NCI-H82 (cell line): Measurements from ENCODE around the gene MAP4K4.
A peak's percentile ranks its signal among the peaks of the same experiment; 100 is the strongest.

Source experiments
- DNase-seq: peaks from one replicate; lab custom pipeline; 2025; lab: John Stamatoyannopoulos, UW

The MAP4K4 gene

DNA sequence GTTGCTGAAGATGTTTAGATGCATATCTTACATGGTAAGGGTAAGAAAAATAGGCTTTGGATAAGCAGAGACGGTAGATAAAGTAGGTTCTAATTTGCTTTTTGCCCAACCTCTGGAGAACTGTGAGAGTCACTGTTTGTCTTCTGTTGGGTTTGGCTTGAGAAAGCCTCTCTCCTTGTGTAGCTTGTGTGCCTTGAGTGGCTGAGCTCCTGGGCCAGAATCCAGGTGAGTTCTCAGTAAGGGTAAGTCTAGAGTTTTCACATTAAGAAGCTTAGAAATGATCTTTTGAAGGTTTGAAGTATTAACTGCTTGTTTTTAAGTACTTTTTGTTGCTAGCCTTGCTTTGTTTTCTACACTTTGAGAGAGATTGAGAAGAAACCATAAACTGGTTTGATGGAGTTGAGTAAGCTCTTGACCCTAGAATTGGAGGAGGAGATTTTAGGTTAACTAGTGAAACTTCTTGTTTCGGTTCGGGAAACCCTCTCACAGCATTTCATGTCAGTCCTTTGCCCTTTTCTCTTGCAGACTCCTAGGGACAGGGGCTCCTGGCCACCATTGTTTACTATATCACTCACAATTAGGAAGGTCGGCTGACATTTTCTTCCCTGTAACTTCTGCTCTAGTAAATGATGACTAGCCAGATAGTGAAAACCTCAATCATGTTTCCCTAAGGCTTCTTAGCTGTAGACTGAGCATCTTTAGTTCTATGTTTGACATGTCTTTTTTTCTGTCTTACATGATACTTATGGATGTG, 26.0 kb downstream of the MAP4K4 start:
- no peak for DNase-seq

DNA sequence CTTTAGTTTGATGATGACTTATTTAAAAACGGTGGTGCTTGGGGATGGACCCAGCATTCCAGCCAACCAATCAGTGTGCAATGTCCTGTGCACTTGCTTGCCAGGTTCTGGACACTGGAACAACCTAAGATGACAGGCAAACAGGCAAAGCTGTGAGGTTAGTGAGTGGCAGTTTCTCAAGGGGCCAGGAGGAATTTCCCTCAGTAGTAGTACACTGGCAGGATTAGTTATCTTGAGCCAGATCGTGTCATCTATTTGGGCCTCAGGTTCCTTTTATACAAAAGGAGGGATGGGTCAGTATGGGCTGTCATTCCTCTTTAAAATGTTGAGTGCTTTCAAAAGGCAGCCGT, 26.6 kb downstream of the MAP4K4 start:
- no peak for DNase-seq

DNA sequence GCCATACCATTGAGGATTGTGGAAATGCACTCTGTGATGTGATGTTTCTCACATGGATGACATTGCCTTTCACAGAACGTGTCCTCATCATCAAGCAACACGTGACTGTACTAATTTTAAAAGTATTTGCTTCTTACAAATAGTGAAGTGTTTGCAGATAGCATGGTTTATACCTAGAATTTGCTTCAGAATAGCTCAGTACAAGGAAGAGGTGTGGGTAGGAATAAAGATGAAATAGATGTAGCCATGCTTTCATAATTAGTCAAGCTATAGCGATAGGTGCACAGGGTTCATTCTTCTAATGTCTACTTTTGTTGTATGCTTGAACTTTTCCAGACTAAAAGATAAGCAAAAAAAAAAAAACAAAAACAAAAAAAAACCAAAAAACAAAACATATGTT, 27.5 kb downstream of the MAP4K4 start:
- no peak for DNase-seq

DNA sequence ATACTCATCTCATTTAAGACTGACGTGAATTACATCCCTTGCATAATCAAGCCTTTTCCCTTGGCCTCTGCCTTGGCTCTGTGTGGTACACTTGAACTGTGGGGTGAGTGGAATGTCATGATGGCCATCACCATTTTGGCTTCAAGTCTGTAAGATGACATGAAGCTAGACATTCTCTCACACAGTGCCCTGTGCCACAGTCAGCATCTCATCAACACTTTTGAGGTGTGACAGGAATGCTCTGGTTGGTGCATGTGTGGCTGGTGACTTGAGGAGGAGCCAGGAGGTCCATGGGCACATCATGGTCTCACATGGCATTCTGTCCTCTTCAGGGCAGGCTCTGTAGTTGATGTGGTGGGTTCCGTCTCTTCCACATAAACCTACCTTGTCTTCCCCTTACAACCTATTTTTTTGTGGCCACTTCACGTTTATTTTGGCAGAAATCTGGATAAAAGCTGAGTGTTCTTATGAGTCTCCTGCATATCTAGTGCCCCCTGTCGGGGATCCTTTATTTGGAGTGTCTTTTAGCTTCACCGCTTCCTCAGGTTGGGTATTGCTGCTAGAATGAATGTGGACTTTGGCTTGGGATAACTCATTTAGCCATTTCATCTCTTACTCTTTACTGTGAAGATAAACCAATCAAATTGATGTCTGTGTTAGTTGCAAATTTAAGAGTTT, 28.1 kb downstream of the MAP4K4 start:
- no peak for DNase-seq

DNA sequence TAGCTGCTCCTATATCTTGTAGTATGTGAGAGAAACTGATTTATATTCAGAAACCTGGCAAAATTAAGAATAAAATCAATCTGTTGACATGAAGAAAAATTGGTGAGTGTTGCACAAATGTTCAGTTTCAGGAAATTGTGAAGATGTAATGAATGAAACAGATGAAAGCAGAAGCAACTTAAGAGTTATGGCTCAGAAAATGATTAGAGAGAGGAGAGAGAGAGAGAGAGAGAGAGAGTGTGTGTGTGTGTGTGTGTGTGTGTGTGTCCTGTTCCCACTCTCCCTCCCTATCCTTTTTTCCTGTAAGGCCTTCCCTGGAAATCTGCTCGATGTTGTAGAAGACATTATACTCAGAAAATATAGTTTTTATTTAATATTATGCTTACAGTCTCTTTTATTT, 31.4 kb downstream of the MAP4K4 start:
- no peak for DNase-seq

DNA sequence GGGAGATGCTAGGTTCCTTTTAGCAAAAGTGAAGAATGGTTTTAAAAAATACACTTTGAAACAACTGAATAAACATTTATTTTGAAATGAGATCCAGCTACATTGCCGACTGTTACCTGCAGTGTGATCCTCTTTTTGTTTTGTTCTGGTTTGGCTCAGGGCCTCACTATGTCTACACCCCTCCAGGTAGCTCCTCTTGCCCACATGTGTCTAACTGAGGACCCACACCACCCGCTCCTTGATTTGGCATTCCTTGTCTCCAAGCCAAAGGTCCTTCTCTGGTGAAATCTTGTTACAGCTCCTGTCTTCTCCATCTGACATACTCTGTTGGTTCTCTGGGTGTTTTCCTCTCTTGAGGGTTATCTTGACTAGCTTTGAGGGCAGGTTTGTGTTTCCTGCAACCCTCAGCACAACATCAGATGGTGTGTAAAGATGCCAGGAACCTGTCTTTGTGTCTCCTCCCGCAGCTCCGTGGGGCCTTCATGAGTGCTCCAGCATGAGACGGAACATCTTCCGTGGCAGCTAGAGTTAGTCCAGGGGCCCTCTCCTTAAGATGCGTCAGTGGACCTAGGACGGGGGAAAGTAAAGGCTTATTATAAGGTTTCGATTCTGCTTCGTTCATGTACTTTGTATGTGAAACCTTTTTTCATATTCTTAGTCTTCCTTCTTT, 32.1 kb downstream of the MAP4K4 start:
- DNase-seq: no peak

DNA sequence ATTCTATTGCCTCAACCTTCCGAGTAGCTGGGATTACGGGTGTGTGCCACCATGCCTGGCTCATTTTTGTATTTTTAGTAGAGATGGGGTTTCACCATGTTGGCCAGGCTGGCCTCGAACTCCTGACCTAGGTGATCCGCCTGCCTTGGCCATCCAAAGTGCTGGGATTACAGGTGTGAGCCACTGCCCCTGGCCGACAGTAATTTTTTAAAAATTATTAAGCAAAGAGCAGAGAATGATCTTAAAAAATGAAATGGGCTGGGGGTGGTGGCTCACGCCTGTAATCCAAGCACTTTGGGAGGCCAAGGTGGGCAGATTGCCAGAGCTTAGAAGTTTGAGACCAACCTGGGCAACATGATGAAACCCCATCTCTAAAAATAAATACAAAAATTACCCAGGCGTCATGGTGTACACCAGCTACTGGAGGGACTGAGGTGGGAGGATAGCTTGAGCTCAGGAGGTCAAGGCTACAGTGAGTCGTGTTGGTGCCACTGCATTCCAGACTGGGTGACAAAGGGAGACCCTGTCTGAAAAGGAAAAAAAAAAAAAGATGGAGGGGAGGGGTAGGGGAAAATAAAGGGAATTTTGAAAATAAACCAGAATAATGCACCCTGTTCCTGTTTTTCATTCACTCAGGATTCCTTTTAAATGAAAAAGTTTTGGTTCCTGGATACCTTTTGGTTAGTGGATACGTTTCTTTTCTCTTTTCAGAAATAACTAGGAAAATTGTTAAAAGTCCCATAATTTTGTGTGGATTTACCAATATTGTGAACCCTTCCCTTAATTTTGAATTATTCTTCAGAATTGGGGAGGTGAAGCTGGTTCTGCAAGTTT, 33.9 kb downstream of the MAP4K4 start:
- no peak for DNase-seq

DNA sequence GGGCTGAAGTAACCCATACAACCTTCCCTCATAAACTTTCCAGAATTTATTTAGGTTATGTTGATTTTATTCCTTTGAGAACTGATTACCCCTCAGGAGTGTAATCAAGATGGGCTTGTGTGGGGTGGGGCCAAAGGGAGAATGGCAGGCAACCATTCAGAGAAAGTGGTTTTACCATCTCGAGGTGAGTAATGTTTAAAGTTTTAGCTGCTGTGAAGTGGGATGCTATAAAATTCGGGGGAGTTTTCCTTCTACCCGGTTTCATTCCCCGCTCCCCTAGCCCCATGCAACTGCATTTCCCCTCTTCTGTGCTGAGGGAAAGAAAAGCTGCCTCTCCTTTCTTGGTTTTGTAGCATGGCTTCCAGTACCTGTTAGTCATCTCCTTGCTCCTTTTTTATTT, 34.7 kb downstream of the MAP4K4 start:
- no peak for DNase-seq

DNA sequence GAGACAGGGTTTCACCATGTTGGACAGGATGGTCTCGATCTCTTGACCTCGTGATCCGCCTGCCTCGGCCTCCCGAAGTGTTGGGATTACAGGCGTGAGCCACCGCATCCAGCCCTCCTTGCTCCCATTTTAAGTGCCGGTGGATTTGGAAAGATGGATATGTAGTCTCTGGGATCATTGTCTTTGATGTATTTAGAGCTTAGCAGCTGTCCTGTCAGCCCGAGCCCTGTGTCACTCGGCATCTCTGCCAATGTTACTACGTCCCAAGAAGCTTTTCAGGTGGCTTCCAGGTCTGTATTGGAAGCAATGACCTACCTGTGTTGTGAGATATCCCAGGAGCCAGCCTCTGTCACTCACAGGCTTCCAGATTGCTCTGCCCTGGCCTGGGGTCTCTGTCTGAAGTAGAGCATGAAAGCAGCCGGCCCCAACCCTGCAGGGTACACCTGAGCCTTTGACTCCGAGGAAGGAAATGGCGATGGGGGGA, 35.3 kb downstream of the MAP4K4 start:
- DNase-seq: no peak

DNA sequence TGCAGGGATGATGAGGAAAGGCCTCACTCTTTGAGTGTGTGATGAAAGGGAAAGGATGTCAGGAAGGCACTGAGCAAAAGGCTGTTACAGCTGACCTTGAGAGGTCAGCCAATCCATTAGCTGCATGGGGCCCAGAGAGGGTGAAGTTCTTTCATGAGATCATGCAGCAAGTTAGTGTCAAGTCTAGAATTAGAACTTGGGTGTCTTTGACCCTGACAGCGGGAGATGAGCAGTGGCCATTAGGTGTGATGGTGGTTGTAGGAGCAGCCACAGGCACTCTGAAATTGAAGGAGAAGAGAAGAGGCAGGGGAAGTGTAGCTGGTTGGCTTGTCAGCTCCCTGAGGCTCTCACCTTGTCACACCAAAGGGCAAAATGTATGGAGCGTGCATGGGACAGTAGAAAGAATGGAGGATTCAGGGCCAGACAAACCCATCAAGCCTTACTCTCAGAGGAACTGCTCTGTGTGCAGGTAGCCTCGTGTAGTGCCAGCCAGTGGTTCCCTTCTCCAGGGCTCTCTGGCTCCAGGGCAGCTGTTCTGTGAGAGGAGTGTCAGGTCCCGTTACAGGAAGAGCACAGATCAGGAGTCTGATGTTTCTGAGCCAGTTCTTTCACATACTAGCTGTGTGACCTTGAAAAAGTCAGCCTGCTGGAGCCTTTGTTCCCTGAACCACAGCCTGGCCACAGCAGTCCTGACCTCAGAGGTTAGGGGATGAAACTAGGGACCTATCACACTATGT, 35.9 kb downstream of the MAP4K4 start:
- DNase-seq: no peak

DNA sequence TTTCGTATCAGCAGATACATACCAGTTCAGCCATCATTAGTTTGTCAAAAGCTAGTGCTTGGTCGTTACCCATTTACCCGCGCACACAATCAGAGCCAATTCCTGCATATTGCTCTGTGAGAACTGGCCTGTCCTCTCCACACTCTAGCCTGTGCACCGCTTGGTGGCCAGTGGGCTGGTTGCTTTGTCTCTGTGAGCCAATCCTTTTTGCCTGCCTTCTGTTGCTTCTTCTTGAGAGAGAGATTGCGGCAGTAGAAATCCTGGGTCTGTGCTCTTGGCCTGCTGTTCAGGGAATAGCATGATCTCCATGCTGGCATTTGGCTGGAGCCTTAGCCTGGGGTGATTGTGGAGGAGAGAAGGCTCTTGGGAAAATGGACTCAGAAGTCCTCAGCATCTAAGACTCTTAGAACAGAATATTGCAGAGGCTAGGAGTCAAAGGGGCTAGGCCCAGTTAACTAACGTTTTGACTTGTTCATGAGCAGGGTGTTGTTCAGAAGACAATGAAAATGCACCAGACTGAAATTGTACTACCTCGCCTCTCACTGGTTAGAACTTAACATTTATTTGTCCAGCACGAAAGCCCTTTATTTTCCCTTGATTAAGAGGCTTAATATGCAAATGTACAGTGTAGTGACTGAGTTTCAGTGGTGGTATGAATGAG, 37.1 kb downstream of the MAP4K4 start:
- peak; percentile 26 for DNase-seq

DNA sequence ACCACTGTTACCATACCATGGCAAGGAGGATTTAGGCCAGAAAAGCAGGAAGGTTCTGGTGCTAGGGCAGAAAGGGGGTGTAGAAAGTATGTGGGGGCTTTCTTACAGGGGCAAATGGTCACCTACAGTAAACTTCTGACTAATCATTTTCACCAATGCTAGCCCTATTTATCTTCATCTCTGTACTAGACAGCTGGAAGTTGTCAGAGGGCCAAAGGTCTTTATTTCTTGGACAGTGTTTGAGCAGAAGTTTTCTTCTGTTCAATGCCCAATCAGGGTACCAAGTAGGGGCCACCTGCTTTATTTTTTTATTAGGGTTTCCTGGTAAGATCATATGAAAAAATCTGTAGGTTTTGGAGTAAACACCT, 37.6 kb downstream of the MAP4K4 start:
- DNase-seq: no peak

DNA sequence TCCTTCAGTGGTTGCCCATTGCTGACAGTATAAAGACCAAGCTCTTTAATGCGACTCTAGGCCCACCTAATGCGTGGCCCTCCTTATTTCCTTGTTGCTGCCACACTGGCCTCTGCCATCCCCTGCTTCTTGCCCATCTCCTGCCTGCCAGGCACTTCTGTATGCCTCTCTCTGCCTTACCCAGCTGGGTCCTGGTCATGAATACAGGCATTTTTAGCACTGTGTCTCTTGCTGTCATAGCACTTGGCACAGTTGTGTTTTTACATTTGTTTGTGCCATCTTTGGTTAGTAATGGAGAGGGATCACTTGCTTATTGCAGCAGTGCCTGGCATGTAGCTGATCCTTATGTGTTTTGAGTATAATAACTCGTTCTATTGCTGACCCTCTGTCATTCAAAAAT, 38.7 kb downstream of the MAP4K4 start:
- DNase-seq: no peak

DNA sequence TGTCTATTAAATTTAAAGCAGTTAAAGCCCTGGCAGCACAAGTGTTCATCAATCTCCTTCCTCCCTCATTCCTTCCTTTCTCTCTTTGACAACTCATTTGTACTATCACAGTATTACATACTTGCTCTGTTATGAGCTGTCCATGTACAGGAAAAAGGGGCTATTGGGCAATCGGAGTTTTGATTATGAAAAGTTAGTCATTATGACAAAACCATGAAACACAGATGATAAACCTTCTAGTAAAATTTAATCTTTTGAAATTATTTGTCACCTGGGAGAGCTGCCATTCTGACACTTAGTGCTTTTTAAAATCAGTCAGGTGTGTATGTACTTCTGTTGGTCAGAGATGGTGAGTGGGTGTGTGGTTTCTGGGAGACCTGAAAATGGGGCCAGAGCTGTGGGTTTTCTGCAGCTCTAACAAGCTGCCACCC, 39.4 kb downstream of the MAP4K4 start:
- DNase-seq: no peak

DNA sequence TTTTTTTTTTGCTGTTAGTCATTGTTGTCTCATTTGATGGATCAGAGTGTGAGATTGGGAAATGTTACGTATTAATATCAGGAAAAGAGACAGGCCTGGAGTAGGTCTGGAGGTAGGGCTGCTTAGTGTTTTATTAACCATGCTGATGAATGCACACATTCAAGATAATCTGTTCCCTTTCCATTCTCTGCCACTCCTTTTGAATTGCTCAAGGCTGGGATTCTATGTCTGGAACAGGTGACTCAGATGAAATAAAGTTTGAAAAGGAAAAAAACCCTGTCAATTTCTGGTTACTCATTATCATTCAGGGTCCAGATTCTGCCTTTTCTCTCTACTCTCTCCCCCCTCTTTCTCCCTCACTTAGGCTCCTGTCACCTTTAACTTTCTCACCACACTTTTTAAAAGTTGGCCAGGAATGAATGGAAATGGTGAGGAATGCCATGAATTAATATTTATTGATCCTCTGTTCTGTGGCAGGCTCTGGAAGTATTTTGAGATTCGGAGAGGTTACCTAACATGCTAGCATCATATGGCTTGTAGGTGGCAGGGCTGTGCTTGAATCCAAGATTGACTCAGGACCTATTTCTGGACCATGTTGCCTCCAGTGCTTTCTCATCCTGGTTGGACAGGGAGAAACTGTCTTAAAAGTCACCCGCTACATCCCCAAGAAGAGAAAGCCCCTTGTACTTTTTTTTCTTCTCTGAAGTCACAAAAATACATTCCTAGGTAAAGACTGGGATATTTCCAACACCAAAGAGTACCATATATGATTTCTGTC, 40.2 kb downstream of the MAP4K4 start:
- DNase-seq: no peak

DNA sequence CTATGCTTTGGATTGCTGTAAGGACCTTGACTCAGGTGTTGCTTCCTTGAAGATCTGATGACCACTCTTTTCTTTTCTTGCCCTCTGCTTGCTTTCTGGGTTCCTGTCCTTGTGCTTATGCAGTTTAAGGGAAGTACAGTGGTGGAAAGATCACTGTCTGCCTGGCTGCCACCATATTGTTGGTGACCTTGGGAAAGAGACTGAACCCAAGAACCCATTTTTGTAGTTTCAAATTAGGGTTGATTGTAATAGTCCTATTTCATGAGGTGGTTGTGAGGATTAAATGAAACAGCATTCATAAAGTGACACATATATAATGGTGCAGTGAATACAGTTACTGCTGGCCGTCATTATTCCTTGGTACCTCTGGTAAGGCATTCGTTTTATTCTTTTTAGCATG, 41.1 kb downstream of the MAP4K4 start:
- no peak for DNase-seq

DNA sequence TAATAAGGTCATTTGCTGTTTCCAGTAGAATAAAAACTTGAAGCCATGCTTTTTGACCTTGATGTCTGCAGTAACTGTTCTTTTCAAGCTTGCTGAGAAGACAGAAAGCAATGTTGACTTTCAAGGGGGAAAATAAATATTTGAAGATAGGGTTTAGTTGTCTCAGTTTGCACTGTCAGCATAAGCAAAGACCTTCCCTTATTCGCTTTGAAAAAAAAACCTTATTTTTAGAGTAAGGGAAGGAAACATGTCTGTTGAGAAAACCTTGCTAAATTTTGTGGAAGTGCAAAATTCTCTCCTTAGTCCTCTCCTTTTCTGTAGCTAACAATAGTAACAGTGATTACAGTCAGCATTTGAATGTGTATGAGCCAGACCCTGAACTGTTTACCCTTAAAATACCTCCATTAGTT, 43.1 kb downstream of the MAP4K4 start:
- DNase-seq: no peak

DNA sequence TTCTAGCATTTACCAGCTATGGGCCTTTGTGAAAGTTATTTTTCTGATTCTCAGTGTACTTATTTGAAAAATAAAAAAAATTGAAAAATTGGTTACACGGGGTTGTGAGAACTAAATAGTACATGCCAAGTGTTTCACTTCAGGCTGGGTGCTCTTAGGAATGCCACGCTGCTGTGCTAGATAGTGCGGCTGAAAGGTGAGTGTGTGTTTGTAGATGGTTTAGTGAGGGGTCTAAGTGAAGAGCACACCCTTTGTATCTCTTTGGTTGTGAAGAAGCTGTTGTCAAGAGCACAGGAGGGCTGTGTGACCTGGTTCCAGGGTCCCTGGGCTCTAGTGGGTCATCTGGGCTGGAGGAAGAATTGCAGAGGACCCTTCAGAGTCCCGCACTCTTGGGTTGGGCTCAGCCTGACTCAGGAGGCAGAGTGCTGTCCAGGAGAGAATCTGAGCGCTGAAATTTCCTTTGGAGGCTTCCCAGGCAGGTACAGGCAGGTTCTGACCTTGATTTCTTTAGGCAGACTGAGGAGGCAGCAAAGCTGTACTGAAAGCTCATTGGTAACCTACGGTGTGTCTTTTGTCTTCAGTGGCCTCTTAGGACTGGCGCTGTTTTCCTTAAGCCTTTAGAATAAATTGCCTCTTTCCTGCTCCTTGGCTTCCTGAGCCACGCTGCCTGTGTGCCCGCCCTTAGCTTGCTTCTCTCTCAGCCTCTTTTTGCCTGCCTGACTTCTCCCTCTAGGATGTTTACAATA, 44.4 kb downstream of the MAP4K4 start:
- no peak for DNase-seq

DNA sequence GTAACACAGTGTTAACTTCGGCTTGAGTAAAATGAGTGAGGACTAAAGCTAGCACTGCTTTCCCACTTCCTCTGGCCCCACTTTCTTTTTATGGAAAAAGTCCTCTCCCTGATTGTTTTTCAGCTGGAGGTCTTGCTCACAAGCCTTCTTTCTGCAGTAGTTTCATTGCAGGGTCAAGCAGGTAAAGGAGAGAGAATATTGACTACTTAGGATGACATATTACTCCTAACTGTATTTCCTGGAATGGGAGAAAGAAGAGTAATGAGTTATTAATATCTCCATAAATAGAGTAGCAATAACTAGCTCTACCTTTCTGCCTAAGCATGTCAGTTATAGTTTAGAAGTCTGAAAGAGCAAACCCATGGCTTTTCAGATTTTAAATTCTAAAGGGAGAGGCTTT, 45.0 kb downstream of the MAP4K4 start:
- no peak for DNase-seq

DNA sequence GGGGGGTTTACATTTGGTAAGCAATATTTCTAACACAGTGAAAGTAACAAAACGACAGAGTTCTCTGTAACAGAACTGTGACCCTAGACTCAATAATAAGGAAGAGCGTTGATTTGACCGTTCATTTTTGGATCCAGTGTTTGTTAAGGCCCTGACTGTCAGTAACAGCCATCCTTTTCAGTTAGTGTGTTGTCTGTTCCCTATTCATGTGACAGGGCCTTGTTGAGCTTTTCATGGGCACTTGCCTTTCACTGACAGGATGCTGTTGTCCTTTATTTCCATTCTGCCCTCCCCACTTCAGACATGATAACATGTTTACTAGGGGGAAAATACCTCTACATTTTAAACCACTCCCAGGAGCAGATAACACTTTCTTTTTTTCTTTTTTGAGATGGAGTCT, 45.8 kb downstream of the MAP4K4 start:
- DNase-seq: no peak
